Thyroid gland (tissue), 4 donors: ENCODE measurements around the gene DNAJC16.

Source experiments
- POLR2A ChIP-seq, 2 donors: fragments of 450-650 bp; IDR thresholded peaks; one replicate each; pipeline ENCODE4 v1.6.1; 2017; ENCODE audit warnings: antibody characterized with exemption in 2 of 2, mild to moderate bottlenecking in 2 of 2, moderate library complexity in 1 of 2
- TF ChIP-seq, protein P1 (sequence below), 6 experiments: fragments of 200-600 bp in 3 of 6; fragments of 450-650 bp in 3 of 6; sonication (generic) in 3 of 6; IDR thresholded peaks; one replicate each; pipeline ENCODE4 v1.5.1; 2016 to 2019; ENCODE audit warnings: antibody characterized with exemption in 6 of 6, mild to moderate bottlenecking in 2 of 6, inconsistent platforms in 1 of 6, moderate library complexity in 1 of 6

DNA sequence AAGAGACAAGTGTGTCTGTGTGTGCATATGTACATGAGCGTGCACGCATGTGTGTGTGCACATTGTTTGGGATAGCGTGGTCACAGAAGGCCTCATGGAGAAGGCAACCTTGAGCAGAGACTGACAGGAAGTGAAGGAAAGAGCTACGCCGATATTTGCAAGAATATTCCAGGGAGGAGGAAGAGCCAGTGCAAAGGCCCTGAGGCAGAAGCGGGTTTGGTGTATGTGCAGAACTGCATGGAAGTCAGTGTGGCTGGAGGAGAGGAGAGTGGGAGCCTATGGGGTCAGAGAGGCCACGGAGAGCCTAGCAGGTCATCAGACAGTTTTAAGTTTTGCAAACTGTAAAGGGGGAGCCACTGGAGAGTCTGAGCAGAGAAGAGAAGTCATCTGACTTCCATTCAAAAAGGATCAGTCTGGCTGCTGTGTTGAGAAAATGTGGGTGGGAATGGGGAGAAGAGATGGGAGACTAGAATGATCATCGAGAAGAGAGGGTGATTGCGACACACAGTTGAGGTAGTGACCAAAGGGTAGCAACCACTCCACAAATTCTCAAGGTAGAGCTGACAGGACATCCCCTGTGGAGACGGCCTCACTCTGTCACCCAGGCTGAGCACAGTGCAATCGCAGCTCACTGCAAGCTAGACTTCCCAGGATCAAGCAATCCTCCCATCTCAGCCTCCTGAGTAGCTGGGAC, 46.8 kb upstream of the DNAJC16 start:
- no peak for TF ChIP-seq POLR2A (IDR thresholded peaks at IDR 0.05)
- TF ChIP-seq, protein P1, sequence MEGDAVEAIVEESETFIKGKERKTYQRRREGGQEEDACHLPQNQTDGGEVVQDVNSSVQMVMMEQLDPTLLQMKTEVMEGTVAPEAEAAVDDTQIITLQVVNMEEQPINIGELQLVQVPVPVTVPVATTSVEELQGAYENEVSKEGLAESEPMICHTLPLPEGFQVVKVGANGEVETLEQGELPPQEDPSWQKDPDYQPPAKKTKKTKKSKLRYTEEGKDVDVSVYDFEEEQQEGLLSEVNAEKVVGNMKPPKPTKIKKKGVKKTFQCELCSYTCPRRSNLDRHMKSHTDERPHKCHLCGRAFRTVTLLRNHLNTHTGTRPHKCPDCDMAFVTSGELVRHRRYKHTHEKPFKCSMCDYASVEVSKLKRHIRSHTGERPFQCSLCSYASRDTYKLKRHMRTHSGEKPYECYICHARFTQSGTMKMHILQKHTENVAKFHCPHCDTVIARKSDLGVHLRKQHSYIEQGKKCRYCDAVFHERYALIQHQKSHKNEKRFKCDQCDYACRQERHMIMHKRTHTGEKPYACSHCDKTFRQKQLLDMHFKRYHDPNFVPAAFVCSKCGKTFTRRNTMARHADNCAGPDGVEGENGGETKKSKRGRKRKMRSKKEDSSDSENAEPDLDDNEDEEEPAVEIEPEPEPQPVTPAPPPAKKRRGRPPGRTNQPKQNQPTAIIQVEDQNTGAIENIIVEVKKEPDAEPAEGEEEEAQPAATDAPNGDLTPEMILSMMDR (IDR thresholded peaks at IDR 0.05) = no peak
